WTC11 (cell line): ENCODE results near the gene DTNB. TPM values are rescaled to one million over a fixed set of nuclear protein-coding genes. Genes with fewer than 3 reads are reported as not detected.

Experiments
- ATAC-seq: fragments of 200-7000 bp; cut with Tn5 transposase; 2 replicates; pipeline ENCODE4 v1.10.0; 2021; ENCODE audit warnings: mild to moderate bottlenecking, moderate library complexity
- CTCF ChIA-PET: fragments of 300-600 bp; sonication (Branson Sonifier 250); formaldehyde crosslinking; loops from one replicate; lab custom pipeline; 2021; ENCODE audit warnings: antibody characterized with exemption; lab: Charles Lee
- POLR2A ChIA-PET: fragments of 350-600 bp; sonication (Branson Sonifier 250); formaldehyde crosslinking; loops from one replicate; lab custom pipeline; 2021; ENCODE audit warnings: antibody characterized with exemption; lab: Charles Lee
- DNase-seq: peaks from one replicate; pipeline ENCODE4 v3.0.0; 2021; ENCODE audit warnings: low spot score
- H3K27ac Mint-ChIP-seq: 2 replicates; pipeline ENCODE4 v1.8.0; 2021; ENCODE audit warnings: mixed read lengths
- H3K27me3 Mint-ChIP-seq: 2 replicates; pipeline ENCODE4 v1.8.0; 2021; ENCODE audit warnings: low read depth, mild to moderate bottlenecking, moderate library complexity, mixed read lengths
- H3K36me3 Mint-ChIP-seq: 2 replicates; pipeline ENCODE4 v1.8.0; 2021; ENCODE audit warnings: mixed read lengths
- H3K4me1 Mint-ChIP-seq: 2 replicates; pipeline ENCODE4 v1.8.0; 2022; ENCODE audit warnings: mixed read lengths
- H3K4me3 Mint-ChIP-seq: 2 replicates; pipeline ENCODE4 v1.8.0; 2021; ENCODE audit warnings: mild to moderate bottlenecking, moderate library complexity, mixed read lengths
- H3K9me3 Mint-ChIP-seq: 2 replicates; pipeline ENCODE4 v1.8.0; 2021; ENCODE audit warnings: mixed read lengths
- AFF4 ChIP-seq: sonication (generic); formaldehyde crosslinking; IDR thresholded peaks from 2 replicates; pipeline ENCODE4 v1.8.1; 2023; ENCODE audit warnings: mild to moderate bottlenecking, missing genetic modification reagents, borderline replicate concordance
- CBFB ChIP-seq: sonication (generic); formaldehyde crosslinking; IDR thresholded peaks from 2 replicates; pipeline ENCODE4 v1.8.1; 2022; ENCODE audit warnings: mild to moderate bottlenecking, low read depth, missing genetic modification reagents
- CREB1 ChIP-seq: sonication (generic); formaldehyde crosslinking; IDR thresholded peaks from 2 replicates; pipeline ENCODE4 v1.8.0; 2023; ENCODE audit warnings: mild to moderate bottlenecking, missing genetic modification reagents
- E2F1 ChIP-seq: sonication (generic); formaldehyde crosslinking; IDR thresholded peaks from 2 replicates; pipeline ENCODE4 v1.8.0; 2022; ENCODE audit warnings: mild to moderate bottlenecking, missing genetic modification reagents
- EMX1 ChIP-seq: fragments of 250-450 bp; sonication (Bioruptor Pico); IDR thresholded peaks from 2 replicates; pipeline ENCODE4 v1.8.0; 2021; ENCODE audit warnings: mild to moderate bottlenecking
- FOXP1 ChIP-seq: sonication (generic); formaldehyde crosslinking; IDR thresholded peaks from 2 replicates; pipeline ENCODE4 v1.8.0; 2022; ENCODE audit warnings: missing genetic modification reagents, mild to moderate bottlenecking, moderate library complexity, borderline replicate concordance
- GRHL2 ChIP-seq: fragments of 250-450 bp; sonication (Bioruptor Pico); IDR thresholded peaks from 2 replicates; pipeline ENCODE4 v1.8.0; 2022; ENCODE audit warnings: mild to moderate bottlenecking, moderate library complexity; ENCODE audit not compliant: insufficient replicate concordance, severe bottlenecking
- GTF2I ChIP-seq: fragments of 250-450 bp; sonication (Bioruptor Pico); conservative IDR thresholded peaks from 2 replicates; pipeline ENCODE4 v1.4.0; 2021; ENCODE audit warnings: mild to moderate bottlenecking
- MYBL2 ChIP-seq: sonication (generic); formaldehyde crosslinking; IDR thresholded peaks from 2 replicates; pipeline ENCODE4 v1.8.1; 2023; ENCODE audit warnings: mild to moderate bottlenecking, moderate library complexity, missing genetic modification reagents
- NR3C1 ChIP-seq: sonication (generic); formaldehyde crosslinking; conservative IDR thresholded peaks from 2 replicates; pipeline ENCODE4 v1.8.1; 2023; ENCODE audit warnings: low read depth, mild to moderate bottlenecking, missing genetic modification reagents
- RORB ChIP-seq: fragments of 250-450 bp; sonication (Bioruptor Pico); IDR thresholded peaks from 2 replicates; pipeline ENCODE4 v1.9.0; 2021; ENCODE audit warnings: mild to moderate bottlenecking
- SMAD4 ChIP-seq: sonication (generic); formaldehyde crosslinking; IDR thresholded peaks from 2 replicates; pipeline ENCODE4 v1.8.0; 2022; ENCODE audit warnings: mild to moderate bottlenecking, missing genetic modification reagents
- TCF7 ChIP-seq: sonication (generic); formaldehyde crosslinking; IDR thresholded peaks from 2 replicates; pipeline ENCODE4 v1.8.0; 2022; ENCODE audit warnings: mild to moderate bottlenecking, low read depth, missing genetic modification reagents, moderate library complexity
- ZNF121 ChIP-seq: sonication (generic); formaldehyde crosslinking; IDR thresholded peaks from 2 replicates; pipeline ENCODE4 v1.8.0; 2023; ENCODE audit warnings: missing genetic modification reagents
- ZNF263 ChIP-seq: sonication (generic); formaldehyde crosslinking; IDR thresholded peaks from 2 replicates; pipeline ENCODE4 v1.8.1; 2022; ENCODE audit warnings: low read depth, mild to moderate bottlenecking, moderate library complexity, missing genetic modification reagents
- ZNF671 ChIP-seq: fragments of 250-450 bp; sonication (Bioruptor Pico); IDR thresholded peaks from 2 replicates; pipeline ENCODE4 v1.8.0; 2021; ENCODE audit warnings: mild to moderate bottlenecking
- total RNA-seq: library from RNA; stranded (reverse); gene quantifications from 3 replicates; pipeline ENCODE4 v1.2.3, GENCODE V29; 2021
- TF ChIP-seq, protein P1 (sequence below): fragments of 250-450 bp; sonication (Bioruptor Pico); conservative IDR thresholded peaks from 2 replicates; pipeline ENCODE4 v1.9.0; 2021; ENCODE audit warnings: mild to moderate bottlenecking
- TF ChIP-seq, protein P2 (sequence below): sonication (generic); formaldehyde crosslinking; IDR thresholded peaks from 2 replicates; pipeline ENCODE4 v1.8.1; 2023; ENCODE audit warnings: mild to moderate bottlenecking, missing genetic modification reagents, moderate library complexity
- TF ChIP-seq, protein P3 (sequence below): fragments of 250-450 bp; sonication (Bioruptor Pico); IDR thresholded peaks from 2 replicates; pipeline ENCODE4 v1.9.0; 2021; ENCODE audit warnings: moderate library complexity, mild to moderate bottlenecking, inconsistent platforms, borderline replicate concordance
- TF ChIP-seq, protein P4 (sequence below): sonication (generic); formaldehyde crosslinking; IDR thresholded peaks from 2 replicates; pipeline ENCODE4 v1.8.1; 2023; ENCODE audit warnings: mild to moderate bottlenecking, moderate library complexity, missing genetic modification reagents
- TF ChIP-seq, protein P5 (sequence below): fragments of 200-600 bp; IDR thresholded peaks from 2 replicates; pipeline ENCODE4 v1.8.0; 2022; ENCODE audit warnings: antibody characterized with exemption

DTNB gene
- total RNA-seq, 1 experiment from 2014 or later = 39.9 TPM

GRCh38 chr2:25473758-25474340, 199.5 kb downstream of the DTNB start (continued):
- TF ChIP-seq NR3C1 (CRISPR knock-in tag) = no peak
- no peak for TF ChIP-seq MYBL2 (CRISPR knock-in tag)
- no peak for TF ChIP-seq TCF7
- TF ChIP-seq CREB1 (CRISPR knock-in tag) = no peak

GRCh38 chr2:25473131-25473530, 200.2 kb downstream of the DTNB start:
- CTCF ChIA-PET = no interaction called here
- DNase-seq (no peak), ATAC-seq (no peak)
- TF ChIP-seq FOXP1 (no peak), ZNF121 (CRISPR knock-in tag) (no peak), CREB1 (CRISPR knock-in tag) (no peak)
- Mint-ChIP-seq H3K27ac (no peak overlapping the region), H3K9me3 (peaks cover 19% of the 10 kb centered on the region), H3K4me1 (no peaks in the 10 kb centered on the region), H3K36me3 (peaks cover 29% of the 10 kb centered on the region), H3K4me3 (no peak overlapping the region), H3K27me3 (no peaks in the 10 kb centered on the region)
- POLR2A ChIA-PET = interaction anchor here (0.6 kb wide), 1 partner anchor 498 kb away, joined by 6 read pairs; no protein-coding TSS in a partner anchor

DNA sequence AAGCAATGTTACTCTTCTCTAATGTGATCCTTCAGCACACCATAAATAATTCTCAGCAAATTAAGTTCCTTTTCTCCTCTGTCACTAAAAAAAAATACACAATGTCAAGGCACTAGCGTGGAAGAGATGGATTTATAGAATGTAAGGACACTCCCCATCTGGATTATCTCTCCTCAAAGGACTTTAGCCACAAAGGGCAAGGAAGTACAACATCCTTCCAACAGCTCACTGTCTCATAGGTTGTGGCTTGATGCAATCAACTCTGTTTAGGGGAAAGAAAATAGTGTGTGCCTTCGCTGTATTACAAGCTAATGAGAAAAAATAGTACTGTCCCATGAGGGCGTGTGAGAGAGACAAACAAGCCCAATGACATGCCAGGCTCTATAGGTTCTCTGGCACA, 202.6 kb downstream of the DTNB start:
- Mint-ChIP-seq H3K9me3 (peaks cover 10% of the 10 kb centered on the region), H3K4me1 (no peaks in the 10 kb centered on the region), H3K36me3 (peaks cover 20% of the 10 kb centered on the region), H3K27me3 (no peaks in the 10 kb centered on the region), H3K27ac (no peak overlapping the region), H3K4me3 (no peak overlapping the region)
- ATAC-seq (no peak), DNase-seq (no peak)
- ChIA-PET CTCF (interaction anchor here (1.3 kb wide), 1 partner anchor 9 kb away, joined by 7 read pairs; no protein-coding TSS in a partner anchor), POLR2A (no interaction called here)
- TF ChIP-seq E2F1 (no peak), TCF7 (no peak), GTF2I (no peak), ZNF671 (CRISPR knock-in tag) (no peak), GRHL2 (no peak), SMAD4 (no peak), ZNF263 (CRISPR knock-in tag) (no peak), AFF4 (CRISPR knock-in tag) (no peak), EMX1 (CRISPR knock-in tag) (no peak), CBFB (CRISPR knock-in tag) (no peak), RORB (no peak), FOXP1 (no peak)
- TF ChIP-seq, protein P1, sequence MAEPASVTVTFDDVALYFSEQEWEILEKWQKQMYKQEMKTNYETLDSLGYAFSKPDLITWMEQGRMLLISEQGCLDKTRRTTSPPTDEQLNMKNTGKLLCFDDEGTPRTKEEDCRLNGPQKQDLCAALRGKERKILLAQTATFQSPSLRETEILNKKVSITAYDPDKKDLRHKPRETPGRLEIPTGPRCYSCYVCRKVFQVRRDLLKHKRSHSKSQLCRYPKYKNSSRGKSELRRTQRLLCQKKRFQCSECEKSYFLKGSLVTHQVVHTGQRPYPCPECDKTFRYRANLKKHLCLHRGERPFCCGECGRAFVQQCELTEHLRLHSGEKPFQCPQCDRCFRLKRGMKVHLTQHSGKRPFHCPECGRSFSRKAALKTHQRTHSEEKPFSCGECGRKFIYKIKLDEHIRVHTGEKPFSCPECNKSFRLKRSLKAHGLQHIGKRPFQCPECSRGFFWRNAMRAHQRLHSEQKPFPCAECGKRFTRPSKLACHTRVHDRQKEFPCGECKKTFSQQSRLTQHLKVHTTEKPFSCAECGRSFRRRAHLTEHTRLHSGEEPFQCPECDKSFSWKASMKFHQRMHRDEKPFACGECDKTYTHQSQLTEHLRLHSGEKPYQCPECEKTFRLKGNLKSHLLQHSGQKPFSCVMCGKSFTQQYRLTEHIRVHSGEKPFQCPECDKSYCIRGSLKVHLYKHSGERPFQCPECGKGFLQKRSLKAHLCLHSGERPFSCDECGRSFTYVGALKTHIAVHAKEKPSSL = no peak
- TF ChIP-seq, protein P2, sequence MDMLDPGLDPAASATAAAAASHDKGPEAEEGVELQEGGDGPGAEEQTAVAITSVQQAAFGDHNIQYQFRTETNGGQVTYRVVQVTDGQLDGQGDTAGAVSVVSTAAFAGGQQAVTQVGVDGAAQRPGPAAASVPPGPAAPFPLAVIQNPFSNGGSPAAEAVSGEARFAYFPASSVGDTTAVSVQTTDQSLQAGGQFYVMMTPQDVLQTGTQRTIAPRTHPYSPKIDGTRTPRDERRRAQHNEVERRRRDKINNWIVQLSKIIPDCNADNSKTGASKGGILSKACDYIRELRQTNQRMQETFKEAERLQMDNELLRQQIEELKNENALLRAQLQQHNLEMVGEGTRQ (CRISPR knock-in tag) = no peak
- TF ChIP-seq, protein P3, sequence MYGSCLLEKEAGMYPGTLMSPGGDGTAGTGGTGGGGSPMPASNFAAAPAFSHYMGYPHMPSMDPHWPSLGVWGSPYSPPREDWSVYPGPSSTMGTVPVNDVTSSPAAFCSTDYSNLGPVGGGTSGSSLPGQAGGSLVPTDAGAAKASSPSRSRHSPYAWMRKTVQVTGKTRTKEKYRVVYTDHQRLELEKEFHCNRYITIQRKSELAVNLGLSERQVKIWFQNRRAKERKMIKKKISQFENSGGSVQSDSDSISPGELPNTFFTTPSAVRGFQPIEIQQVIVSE = no peak
- TF ChIP-seq, protein P4, sequence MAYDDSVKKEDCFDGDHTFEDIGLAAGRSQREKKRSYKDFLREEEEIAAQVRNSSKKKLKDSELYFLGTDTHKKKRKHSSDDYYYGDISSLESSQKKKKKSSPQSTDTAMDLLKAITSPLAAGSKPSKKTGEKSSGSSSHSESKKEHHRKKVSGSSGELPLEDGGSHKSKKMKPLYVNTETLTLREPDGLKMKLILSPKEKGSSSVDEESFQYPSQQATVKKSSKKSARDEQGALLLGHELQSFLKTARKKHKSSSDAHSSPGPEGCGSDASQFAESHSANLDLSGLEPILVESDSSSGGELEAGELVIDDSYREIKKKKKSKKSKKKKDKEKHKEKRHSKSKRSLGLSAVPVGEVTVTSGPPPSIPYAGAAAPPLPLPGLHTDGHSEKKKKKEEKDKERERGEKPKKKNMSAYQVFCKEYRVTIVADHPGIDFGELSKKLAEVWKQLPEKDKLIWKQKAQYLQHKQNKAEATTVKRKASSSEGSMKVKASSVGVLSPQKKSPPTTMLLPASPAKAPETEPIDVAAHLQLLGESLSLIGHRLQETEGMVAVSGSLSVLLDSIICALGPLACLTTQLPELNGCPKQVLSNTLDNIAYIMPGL (CRISPR knock-in tag) = no peak
- TF ChIP-seq, protein P5, sequence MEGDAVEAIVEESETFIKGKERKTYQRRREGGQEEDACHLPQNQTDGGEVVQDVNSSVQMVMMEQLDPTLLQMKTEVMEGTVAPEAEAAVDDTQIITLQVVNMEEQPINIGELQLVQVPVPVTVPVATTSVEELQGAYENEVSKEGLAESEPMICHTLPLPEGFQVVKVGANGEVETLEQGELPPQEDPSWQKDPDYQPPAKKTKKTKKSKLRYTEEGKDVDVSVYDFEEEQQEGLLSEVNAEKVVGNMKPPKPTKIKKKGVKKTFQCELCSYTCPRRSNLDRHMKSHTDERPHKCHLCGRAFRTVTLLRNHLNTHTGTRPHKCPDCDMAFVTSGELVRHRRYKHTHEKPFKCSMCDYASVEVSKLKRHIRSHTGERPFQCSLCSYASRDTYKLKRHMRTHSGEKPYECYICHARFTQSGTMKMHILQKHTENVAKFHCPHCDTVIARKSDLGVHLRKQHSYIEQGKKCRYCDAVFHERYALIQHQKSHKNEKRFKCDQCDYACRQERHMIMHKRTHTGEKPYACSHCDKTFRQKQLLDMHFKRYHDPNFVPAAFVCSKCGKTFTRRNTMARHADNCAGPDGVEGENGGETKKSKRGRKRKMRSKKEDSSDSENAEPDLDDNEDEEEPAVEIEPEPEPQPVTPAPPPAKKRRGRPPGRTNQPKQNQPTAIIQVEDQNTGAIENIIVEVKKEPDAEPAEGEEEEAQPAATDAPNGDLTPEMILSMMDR = no peak
